Suppressor macrophage treated with lipopolysaccharide for 1 hour (primary cell): ENCODE measurements around the gene OBSL1.

Experiments used
- DNase-seq, 3 donors: peaks; one replicate each; pipeline ENCODE4 v3.0.0-alpha.2; 2020 to 2022

OBSL1 gene

DNA sequence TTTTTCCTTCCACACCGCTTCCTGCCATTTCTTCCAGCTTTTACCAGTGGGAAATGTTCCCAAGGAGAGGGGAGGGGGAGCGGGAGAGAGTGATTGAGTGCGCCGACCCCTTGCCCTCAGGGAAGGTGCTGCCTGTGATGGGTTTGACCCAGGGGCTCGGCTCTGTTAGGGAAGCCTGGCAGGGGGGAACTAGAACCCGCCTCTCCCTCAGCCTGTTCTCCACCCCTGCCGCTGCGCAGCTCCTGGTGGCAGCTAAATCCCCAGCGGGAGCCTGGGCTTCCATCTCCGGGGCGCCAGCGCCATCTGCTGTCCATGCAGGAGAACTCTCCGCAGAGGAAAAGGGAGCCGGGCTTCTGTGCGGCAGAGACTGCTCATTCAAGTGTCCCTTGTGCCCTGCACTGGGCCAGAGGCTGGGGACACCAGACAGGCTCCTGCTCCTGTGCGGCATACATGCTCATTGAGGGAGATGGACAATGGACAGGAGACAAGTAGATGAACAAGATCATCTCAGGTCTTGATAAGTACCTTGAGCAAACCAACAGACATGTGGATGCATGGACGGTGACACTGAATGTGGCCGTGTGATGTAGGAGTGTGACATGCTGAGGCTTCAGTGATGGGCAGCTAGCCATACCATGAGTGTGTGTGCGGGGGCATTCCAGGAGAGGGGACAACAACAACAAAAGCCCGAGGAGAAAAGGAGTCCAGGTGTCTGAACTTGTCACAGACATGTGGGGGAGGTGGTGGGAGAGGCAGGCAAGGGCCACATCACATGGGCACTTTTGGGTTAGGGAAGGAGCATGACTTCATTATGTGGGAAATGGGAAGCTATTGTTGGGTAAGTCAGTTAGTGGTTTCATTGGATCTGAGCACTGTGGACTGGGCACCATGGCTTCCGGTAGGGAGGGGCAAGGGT lies 41.0 kb downstream of the OBSL1 start:
- DNase-seq: peak; percentile 86 to 94 (median 94)

DNA sequence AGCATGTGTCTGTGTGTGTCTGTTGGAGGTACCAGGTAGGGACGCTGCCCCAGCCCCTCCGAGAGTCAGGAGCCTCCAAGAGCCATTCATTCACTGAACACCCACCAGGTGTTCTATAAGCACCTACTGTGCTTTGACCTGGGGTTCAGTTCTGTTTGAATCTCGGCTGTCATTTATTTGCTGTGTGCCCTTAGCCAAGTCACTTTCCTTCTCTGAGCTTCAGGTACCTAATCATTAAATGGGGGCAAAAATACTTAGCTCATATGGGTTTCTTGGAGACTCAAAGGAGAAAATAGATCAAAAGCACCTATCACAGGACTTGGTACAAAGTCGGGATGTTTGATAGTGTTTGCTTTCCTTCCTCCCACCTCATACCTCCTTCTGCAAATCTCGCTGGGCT lies 43.9 kb downstream of the OBSL1 start:
- no peak for DNase-seq

DNA sequence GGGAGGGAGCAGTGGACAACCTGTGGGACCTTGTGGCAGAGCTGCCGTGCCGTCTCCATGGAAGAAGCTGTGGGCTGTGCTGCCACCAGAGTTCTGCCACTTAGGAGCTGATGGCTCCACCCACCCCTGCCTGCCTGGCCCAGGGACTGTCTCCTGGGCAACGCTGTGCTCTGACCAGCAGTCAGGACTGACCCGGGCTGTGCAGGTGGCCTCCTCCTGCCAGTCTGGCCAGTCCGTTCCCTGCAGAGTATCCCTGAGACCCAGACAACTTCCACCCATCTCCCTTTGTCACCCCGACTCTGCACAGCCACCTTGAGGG lies 44.3 kb downstream of the OBSL1 start:
- DNase-seq: no peak

DNA sequence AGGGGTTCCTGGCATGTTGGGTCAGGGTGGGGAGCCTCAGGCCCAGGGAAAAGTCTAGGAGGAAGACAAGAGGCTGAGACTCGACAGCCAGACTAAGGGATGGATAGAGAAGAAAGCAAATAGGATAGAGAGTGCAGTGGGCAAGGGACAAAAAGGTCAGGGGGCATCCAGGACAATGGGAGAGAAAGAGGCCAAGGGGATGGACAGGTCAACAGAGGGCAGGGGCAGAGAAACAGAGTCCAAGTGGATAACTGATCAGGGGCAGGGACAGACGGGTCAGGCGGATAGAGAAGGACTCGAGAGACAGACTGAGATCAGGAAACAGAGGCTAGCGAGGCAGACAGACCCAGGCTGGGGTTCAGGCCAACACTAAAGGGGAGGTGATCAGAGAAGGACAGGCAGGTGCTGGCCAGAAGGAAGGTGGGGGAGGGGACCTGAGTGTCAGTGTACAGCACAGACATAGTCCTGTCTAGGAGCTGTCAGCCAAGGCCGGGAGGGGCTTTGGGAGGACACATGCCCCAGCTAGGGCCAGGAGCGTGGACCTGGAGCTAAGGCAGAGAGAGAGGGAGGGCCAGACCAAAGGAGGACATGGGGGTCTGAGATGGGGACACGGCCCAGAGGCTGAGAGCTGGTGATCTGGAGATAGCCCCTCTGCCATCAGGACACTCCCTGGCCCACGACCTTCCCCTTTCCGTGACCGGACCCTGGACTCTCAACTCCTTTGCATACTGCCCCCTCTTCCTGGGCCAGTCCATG lies 44.8 kb downstream of the OBSL1 start:
- DNase-seq: no peak

DNA sequence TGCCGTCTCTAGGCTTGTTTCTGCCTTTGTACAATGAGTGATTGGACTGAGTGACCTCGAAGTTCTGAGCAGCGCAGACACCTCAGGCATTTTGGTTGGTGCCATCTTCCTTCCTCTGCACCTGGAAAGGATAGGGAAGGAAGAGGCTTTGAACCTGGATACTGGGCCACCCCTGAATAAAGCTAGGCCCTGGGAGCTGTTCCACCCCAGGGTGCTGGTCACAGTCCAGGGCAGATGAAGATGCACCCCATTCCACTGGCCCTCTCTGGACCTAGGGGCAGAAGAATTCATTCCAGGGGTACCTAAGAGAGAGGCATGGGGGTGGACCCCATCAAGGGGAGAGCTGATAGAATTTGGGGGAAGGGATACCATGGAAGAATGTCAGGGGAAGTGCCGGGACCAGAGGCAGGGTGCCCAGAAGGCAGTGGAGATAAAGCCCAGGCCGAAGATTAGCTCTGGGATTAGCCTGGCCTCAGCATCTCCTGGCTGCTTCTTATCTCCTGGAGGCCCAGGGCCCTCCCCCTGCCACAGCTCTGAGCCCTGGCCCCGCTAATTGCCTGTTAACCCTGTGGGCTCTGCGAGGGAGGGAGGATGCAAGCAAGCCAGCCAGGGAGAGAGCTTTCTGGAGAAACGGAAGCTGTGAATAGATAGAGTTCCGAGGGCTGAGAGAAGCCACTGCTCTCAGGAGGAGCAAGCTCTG lies 45.7 kb downstream of the OBSL1 start:
- no peak for DNase-seq

DNA sequence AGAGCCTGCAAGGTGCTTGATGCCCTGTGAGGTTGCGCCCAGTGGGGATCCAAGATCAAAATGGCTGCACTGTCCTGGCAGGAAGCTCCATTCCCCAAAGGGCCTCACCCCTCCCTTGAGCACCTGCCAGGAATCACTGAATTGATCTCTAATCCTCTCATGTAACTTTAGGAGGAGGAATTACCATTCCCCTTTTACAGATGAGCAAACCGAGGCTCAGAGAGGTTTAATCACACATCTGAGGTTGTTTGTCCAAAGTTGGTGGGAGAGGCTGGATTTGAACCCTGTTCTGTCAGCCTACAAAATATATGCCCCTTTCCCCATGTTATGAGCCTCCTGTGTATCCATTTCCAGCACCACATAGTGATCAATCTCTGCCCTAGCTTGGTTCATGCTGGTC lies 46.5 kb downstream of the OBSL1 start:
- no peak for DNase-seq

DNA sequence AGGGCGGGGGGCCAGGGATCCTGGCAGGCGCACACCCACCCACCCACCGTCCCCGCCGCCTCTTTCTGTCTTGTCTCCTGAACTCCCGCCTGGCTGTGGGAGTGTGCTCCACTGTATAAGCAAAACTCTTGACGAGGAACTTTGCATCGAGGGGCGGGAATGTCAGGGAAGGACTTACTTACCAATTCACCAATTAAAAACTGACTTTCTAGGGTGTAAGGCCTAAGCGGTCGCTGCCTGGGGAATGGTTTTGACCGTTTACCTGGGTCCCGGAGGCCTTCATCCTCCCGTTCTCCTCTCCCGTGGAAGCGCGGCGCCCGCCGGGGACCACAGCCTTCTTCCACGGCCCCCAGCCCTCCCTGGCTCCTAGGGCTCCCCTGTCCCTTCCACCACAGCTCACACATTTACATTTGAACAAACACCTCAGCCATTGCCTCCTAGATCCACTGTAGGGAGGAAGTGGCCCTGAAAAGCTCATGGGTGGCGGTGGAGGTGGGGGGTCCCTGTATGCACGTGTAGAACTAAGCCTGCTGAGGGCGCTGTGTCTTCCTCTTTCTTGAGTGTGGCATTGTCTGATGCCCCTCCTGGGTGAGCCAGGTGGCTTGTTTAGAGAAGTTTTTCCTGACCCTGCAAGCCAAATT lies 48.2 kb downstream of the OBSL1 start:
- DNase-seq: no peak

DNA sequence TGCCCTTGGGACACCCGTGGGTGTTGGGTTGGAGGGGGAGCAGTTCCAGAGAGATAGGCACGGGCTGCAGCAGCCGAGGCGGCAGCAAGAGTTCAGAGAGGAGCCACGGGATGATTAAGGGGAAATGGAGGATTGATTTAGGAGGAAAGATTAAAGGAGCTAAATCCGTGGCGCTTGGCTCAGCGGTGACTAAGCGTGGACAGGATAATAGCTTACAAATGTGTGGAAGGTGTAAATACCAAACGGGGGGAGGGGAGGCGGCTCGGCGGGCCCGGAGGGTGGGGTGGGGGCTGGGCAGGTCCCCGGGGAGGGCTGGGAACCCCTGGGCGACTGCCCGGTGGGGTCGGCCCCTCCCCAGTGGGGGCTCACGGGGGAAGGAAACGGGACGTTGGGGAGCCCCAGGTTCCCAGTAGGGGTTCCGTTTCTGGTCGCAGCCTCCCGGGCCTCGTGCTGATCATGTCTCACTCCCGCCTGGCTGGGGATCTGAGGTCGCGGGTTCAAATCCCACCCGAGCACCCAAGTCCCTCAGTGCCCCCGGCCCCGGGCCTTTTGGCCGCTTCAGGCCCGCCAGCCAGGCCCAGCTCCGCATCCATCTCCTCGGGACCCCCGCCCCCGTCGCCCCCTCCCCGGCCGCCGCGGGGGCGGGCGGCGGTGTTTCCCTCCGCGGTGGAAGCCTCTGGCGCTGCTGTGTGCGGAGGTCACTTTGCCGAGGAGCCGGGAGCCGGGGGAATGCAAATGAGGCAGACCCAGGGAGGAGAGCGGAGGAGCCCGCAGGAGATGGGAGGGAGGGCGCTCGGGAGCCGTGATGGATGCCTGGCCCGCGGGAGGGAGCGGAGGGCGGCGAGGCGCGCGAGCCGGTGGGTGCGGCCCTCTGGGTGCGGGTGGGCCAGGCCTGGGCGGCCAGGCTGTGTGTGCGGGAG lies 49.0 kb downstream of the OBSL1 start:
- DNase-seq: no peak

DNA sequence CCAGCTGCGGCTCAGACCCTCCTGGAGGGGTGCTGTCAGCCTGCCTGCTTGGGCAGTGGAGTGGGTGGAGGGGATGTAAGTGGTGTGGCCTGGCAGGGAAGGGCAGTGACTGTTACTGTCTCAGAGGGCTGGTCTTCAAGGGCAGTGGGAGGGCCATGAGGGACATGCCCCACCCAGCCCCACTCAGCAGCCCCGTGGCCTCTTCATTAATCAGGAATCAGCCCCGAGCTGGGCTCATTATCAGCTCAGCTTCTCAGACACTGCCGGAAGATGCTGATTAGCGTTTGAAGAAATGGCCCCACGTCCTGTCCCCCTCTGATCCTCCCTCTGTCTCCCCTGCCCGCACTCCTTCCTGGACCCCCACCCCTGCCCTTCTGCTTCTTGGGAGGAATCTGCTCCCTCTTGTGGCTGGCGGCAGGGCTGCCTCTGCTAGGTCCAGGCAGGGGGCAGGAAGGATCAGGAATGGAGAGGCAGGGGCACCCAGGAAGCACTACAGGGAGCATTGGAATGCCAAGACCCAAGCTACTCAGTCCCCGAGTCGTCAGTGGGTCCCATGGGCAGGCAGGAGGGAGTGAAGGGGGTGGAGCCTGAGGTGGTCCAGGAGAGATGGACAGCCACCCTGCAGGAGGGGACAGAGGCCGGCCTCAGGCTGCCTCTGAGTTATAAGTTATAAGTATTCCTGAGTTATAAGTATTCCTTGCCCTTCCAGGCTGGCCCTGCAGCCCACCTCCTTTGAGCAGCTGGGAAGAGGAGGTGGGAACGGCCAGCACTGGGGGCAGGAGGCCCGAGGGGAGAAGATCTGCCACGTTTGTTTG lies 50.1 kb downstream of the OBSL1 start:
- DNase-seq: peak; percentile 27 to 57 (median 31)

DNA sequence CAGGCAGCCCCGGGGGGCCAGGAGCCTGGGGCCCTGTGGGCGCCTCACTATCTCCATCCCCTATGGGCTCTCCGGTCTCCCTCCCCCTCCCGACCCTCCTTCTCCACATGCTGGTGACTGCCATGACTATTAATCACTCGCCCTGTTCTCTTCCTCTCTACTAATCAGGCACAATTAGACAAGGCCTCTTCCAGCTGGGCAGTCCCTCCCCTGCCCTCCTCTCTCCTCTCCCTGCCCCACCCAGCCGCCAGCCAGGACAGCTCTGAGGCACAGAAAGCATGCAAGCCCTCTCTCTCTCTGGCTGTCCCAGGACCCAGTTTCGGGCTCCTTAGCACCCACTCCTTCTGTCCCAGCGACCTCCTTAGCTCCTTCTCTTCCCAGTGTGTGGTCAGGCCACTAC lies 51.3 kb downstream of the OBSL1 start:
- no peak for DNase-seq

DNA sequence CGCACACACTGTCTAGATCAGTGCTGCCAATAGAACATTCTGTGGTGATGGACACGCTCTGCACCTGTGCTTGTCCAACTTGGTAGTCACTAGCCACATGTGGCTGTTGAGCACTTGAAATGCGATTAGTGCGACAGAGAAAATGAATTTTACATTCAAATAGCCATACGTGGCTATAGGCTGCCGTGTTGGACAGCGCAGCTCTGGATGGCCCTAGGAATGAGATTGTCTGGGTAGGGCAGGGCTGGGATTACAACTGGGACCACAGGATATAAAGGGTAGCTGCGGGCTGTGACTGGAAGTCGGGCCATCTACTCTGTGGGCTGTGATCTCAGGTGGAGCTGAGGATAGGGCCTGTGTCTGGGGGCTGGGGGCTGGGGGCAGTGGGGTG lies 51.8 kb downstream of the OBSL1 start:
- DNase-seq: no peak

DNA sequence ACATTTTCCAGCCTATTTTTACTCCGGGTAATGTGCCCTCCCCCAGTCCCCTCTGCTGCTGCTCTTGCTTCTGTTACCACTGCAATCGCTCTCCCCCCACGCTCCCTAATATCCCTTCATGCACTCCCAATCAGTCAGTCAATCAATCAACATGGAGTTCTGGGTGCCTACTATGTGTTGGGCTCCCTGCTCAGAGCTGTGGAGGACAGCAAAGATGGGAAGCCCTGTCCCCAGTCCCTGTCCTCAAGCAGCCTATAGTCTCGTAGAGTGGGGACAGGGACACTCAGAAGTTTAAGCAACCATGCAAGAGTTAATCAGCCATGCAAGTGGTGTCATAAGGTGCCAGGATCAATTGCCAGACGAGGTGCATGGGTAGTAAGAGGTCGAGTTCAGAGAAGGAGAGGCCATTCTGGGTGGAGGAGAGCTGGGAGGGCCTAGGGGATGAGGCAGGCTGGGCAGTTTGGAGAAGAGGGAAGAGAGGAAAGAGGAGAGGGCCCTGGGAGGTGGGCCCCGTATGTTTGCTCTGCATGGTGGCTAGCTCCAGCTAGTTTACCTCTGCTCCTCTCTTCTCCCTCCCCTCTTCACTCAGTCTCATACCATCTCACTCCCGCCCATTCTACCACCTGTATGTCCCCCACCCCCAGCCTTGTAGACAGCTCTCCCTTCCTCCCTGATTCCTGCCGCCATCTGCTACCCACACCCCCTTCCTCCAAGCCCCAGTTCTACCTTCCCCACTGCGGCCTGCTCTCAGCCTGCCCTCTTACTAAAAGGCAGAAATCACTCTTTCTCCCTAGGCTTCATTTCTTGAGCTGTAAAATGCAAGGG lies 53.2 kb downstream of the OBSL1 start:
- no peak for DNase-seq

DNA sequence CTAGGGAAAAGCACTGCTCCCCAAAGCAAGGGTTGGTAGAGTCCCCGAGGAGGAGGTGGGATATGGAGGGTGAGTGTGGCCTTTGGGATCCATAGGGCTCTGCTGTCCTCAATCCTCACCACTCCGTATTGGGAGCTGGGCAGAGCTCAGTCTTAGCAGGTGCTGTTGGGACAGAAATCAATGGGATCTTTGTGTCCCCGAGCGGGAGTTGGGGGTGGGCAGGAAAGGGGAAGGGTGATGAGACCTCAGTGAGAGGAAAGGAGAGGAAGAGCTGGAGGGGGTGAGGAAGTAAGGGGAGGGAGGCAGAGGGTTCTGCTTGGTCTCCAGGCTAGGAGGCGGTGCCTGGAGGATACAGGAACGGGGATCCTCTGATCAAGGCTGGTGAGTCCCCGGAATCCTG lies 54.5 kb downstream of the OBSL1 start:
- peak in 1 of 3 donors; percentile 28 for DNase-seq

DNA sequence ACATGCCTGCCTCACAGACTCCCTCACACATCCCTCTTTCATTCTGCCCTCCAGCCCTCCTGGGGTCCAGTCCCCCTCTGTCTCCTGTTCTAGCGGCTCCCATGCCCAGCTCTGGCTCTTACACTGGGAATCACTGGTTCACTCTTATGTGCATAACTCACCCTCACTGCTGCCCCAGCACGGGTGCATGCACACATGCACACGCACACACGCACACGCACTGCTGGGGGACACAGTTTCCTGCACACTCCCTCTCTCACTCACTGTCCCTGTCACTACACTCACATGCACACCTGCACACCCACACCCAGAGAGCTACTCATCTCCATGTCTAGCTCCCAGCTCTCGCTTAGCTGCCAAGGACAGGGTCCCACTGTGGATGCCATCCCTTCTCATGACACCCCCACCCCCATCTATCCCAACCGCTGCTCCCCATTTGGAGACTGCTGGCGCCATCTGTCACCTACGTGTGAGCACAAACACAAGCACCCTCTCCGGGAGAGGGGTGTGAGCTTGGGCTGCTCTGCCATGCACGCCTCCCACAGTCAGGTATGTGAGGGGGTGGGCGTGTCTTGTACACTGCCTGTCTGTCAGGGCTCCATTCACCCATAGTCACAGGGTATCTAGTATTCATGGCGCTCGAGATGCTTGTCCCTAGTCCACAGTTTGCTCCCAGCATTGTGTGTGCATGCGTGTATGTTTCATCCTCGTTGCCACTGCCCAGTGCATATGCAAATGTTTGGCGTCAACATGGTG lies 55.3 kb downstream of the OBSL1 start:
- DNase-seq: no peak

DNA sequence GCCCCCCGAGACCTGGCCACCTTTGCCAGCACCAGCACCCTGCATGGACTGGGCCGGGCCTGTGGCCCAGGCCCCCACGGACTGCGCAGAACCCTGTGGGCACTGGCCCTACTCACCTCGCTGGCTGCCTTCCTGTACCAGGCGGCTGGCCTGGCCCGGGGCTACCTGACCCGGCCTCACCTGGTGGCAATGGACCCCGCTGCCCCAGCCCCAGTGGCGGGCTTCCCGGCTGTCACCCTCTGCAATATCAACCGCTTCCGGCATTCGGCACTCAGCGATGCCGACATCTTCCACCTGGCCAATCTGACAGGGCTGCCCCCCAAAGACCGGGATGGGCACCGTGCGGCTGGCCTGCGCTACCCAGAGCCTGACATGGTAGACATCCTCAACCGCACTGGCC lies 56.5 kb downstream of the OBSL1 start:
- no peak for DNase-seq

DNA sequence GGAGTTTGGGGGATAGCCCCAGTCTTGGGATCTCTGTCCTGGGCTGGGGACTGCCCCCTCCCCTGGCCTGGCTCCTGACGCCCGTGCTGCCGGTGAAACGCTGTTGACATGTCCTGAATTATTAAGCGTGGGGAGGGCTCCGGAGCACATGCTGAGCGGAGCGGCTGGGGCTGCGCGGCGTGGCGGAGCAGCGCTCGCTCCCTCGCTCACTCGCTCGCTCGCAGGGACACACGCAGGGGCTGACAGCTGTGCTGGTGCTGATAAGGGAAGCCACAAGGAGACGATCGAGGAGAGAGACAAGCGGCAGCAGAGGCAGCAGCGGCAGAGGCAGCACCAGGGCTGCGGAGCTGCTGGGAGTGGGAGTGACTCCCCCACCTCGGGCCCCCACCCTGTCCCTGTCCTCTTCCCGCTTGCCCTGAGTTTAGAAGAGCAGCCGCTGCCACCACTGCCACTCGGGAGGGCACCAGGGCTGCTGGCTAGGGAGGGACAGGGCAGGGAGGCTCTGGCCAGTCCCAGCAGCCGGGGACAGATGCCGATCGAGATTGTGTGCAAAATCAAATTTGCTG lies 57.1 kb downstream of the OBSL1 start, which contains the start of gene ASIC4:
ASIC4 (plus strand) TSS at position 287 of the 566 bp plus-strand sequence; CDS start at position 530, 243 bp downstream.
- DNase-seq: no peak

DNA sequence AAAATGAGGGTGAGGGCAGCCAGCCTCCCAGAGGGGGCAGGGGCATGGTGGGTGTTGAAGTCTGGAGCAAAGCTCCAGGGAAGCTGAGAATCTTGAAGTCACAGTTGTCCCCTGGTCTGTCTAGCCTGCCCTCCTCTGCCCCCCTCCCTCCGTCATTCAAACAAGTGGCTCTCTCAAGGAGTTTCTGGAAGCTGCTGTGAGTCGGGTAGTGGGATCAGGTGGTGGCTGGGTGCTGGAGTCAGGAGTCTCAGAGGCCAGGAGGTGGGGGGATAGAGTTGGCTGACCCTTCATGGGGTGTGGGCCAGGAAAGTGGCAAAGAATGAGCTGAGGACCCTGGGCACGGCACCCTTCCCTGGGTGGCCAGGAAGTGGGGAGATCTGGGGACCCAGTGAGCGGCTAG lies 57.6 kb downstream of the OBSL1 start:
- no peak for DNase-seq

DNA sequence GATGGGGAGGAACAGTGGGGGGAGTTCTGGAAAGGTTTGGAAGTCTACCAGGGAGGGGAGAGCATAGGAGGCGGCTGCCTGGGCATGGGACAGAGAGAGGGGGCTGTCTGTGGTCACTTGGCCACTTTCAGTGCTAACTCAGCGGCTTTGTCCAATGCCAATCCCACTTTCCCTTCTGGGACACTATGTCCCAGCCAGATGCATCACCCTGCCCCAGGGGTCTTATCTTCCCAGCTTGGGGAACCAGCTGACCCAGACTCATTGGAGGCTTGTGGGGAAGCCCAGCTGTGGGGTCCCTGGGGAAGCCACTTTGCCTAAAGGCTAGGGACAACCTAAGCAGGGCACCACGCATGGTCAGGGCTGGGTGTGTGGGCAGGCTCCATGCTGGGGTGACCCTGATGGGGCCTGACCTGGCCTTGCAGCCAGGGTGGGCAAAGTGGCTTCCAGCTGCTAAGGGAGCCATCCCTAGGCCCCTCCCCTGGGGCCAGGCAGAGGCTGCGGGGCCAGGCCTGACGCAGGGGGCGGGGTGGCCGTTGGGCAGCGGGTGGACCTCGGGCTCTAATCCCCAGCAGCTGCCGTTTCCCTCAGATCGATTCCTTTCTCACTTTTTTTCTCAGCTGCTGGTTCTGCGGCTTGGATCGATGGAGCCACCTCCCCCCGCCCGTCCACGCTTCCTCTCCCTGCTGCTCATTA lies 58.7 kb downstream of the OBSL1 start:
- DNase-seq: no peak
